HG03159 (cell line): ENCODE measurements around the gene ATP11A.
"Not testable (repeated sequence)": the region's sequence is repeated elsewhere in the genome, so short reads cannot be mapped to it uniquely, and the experiment has no call there.

Experiments
- ATAC-seq: cut with Tn5 transposase; IDR thresholded peaks from one replicate; pipeline ENCODE4 v1.9.1; 2021; ENCODE audit warnings: mild to moderate bottlenecking, moderate library complexity; ENCODE audit not compliant: unreplicated experiment

The ATP11A gene

GRCh38 chr13:112873851-112874750, 184.3 kb downstream of the ATP11A start:
- peak; percentile 83 for ATAC-seq

- no peak for ATAC-seq
Observed at GRCh38 chr13:112874751-112875300, 185.0 kb downstream of the ATP11A start.

- no peak for ATAC-seq
Observed at GRCh38 chr13:112875627-112876026, 185.8 kb downstream of the ATP11A start.

GRCh38 chr13:112876305-112877000, 186.6 kb downstream of the ATP11A start:
- ATAC-seq, result no peak

- ATAC-seq, result no peak
Observed at GRCh38 chr13:112877066-112877465, 187.2 kb downstream of the ATP11A start.

- no peak for ATAC-seq
Observed at GRCh38 chr13:112877539-112877938, 187.7 kb downstream of the ATP11A start.

- ATAC-seq, result no peak
Observed at GRCh38 chr13:112877976-112878955, 188.4 kb downstream of the ATP11A start.

- no peak for ATAC-seq
Observed at GRCh38 chr13:112879283-112879833, 189.5 kb downstream of the ATP11A start.

- ATAC-seq, result no peak
Observed at GRCh38 chr13:112880221-112880641, 190.4 kb downstream of the ATP11A start.

- no peak for ATAC-seq
Observed at GRCh38 chr13:112880976-112881540, 191.2 kb downstream of the ATP11A start.

- no peak for ATAC-seq
Observed at GRCh38 chr13:112881656-112882554, 192.1 kb downstream of the ATP11A start.

- no peak for ATAC-seq
Observed at GRCh38 chr13:112882555-112883024, 192.8 kb downstream of the ATP11A start.

GRCh38 chr13:112883241-112883945, 193.6 kb downstream of the ATP11A start:
- no peak for ATAC-seq

- not testable (repeated sequence) for ATAC-seq
Observed at GRCh38 chr13:112884700-112885099, 194.9 kb downstream of the ATP11A start.

GRCh38 chr13:112885242-112885781, 195.5 kb downstream of the ATP11A start:
- ATAC-seq, result no peak

- ATAC-seq, result no peak
Observed at GRCh38 chr13:112885782-112886268, 196.0 kb downstream of the ATP11A start.

- ATAC-seq, result no peak
Observed at GRCh38 chr13:112887151-112887550, 197.3 kb downstream of the ATP11A start.

GRCh38 chr13:112887557-112887991, 197.7 kb downstream of the ATP11A start:
- no peak for ATAC-seq
